GM23338 (cell line): ENCODE data around the gene BRD2. TPM values are rescaled to one million over a fixed set of nuclear protein-coding genes. Genes with fewer than 3 reads are reported as not detected.
A peak's percentile ranks its signal among the peaks of the same experiment; 100 is the strongest.

Experiments
- ATAC-seq: fragments of 200-7000 bp; cut with Tn5 transposase; 3 replicates; pipeline ENCODE4 v1.9.1; 2020
- DNase-seq: peaks from one replicate; pipeline ENCODE4 v3.0.0-alpha.2; 2015; ENCODE audit warnings: low spot score
- H2AFZ ChIP-seq: fragments of 200-600 bp; sonication (generic); 2 replicates; pipeline ENCODE4 v1.8.0; 2016; ENCODE audit warnings: antibody characterized with exemption, mild to moderate bottlenecking, moderate library complexity
- H3F3A ChIP-seq: fragments of 200-600 bp; sonication (generic); replicated peaks from 2 replicates; pipeline ENCODE4 v1.8.0; 2017; ENCODE audit warnings: antibody characterized with exemption, mixed run types, low read depth
- H3K27ac ChIP-seq: fragments of 200-600 bp; sonication (generic); 2 replicates; pipeline ENCODE4 v1.6.1; 2016; ENCODE audit warnings: low read depth
- H3K27me3 ChIP-seq: fragments of 200-600 bp; sonication (generic); 2 replicates; pipeline ENCODE4 v1.8.0; 2016; ENCODE audit warnings: mild to moderate bottlenecking, mixed run types, moderate library complexity; ENCODE audit not compliant: insufficient read depth
- H3K36me3 ChIP-seq: fragments of 200-600 bp; sonication (generic); 2 replicates; pipeline ENCODE4 v1.8.0; 2016; ENCODE audit warnings: mild to moderate bottlenecking; ENCODE audit not compliant: insufficient read depth
- H3K4me1 ChIP-seq: fragments of 200-600 bp; sonication (generic); 2 replicates; pipeline ENCODE4 v1.8.0; 2016; ENCODE audit warnings: mild to moderate bottlenecking, moderate library complexity; ENCODE audit not compliant: insufficient read depth
- H3K4me2 ChIP-seq: fragments of 200-600 bp; sonication (generic); 2 replicates; pipeline ENCODE4 v1.7.1; 2017; ENCODE audit warnings: mixed run types
- H3K4me3 ChIP-seq: fragments of 200-600 bp; sonication (generic); 2 replicates; pipeline ENCODE4 v1.6.1; 2016; ENCODE audit warnings: mixed run types
- H3K79me2 ChIP-seq: fragments of 200-600 bp; sonication (generic); replicated peaks from 2 replicates; pipeline ENCODE4 v1.8.0; 2017; ENCODE audit warnings: mild to moderate bottlenecking; ENCODE audit not compliant: insufficient read depth
- H3K9me2 ChIP-seq: fragments of 200-600 bp; sonication (generic); 2 replicates; pipeline ENCODE4 v1.8.0; 2017; ENCODE audit not compliant: insufficient read depth
- H4K20me1 ChIP-seq: fragments of 200-600 bp; sonication (generic); replicated peaks from 2 replicates; pipeline ENCODE4 v1.8.0; 2017; ENCODE audit warnings: mild to moderate bottlenecking; ENCODE audit not compliant: insufficient read depth
- H3K27ac Mint-ChIP-seq: 2 replicates; pipeline ENCODE4 v1.8.0; 2020; ENCODE audit warnings: inconsistent platforms, mild to moderate bottlenecking, moderate library complexity, mixed read lengths
- H3K27me3 Mint-ChIP-seq: 3 replicates; pipeline ENCODE4 v1.8.0; 2022; ENCODE audit warnings: low read depth, mild to moderate bottlenecking, moderate library complexity, mixed read lengths, inconsistent platforms; ENCODE audit not compliant: insufficient read depth, poor library complexity
- H3K36me3 Mint-ChIP-seq: 3 replicates; pipeline ENCODE4 v1.8.0; 2021; ENCODE audit warnings: low read depth, mild to moderate bottlenecking, inconsistent platforms, moderate library complexity, mixed read lengths
- H3K4me1 Mint-ChIP-seq: 3 replicates; pipeline ENCODE4 v1.8.0; 2020; ENCODE audit warnings: mild to moderate bottlenecking, inconsistent platforms, mixed read lengths
- H3K4me3 Mint-ChIP-seq: 3 replicates; pipeline ENCODE4 v1.8.0; 2021; ENCODE audit warnings: moderate library complexity, mild to moderate bottlenecking, inconsistent platforms, mixed read lengths
- H3K9me3 Mint-ChIP-seq: 3 replicates; pipeline ENCODE4 v1.8.0; 2020; ENCODE audit warnings: moderate library complexity, mild to moderate bottlenecking, inconsistent platforms, mixed read lengths
- CREB1 ChIP-seq: fragments of 250-450 bp; sonication (Bioruptor Pico); IDR thresholded peaks from 2 replicates; pipeline ENCODE4 v1.5.0; 2020; ENCODE audit warnings: low read depth, mild to moderate bottlenecking, moderate library complexity
- ETS1 ChIP-seq: IDR thresholded peaks from 2 replicates; pipeline ENCODE4 v1.6.1; 2016; ENCODE audit warnings: antibody characterized with exemption
- EZH2 ChIP-seq: fragments of 200-600 bp; sonication (generic); IDR thresholded peaks from one replicate; pipeline ENCODE4 v1.8.0; 2017; ENCODE audit warnings: antibody characterized with exemption, mild to moderate bottlenecking, low read depth; ENCODE audit not compliant: unreplicated experiment
- JUNB ChIP-seq: IDR thresholded peaks from one replicate; pipeline ENCODE4 v1.6.1; 2016; ENCODE audit warnings: antibody characterized with exemption; ENCODE audit not compliant: unreplicated experiment
- POLR2AphosphoS5 ChIP-seq: IDR thresholded peaks from 2 replicates; pipeline ENCODE4 v1.6.1; 2016; ENCODE audit warnings: antibody characterized with exemption, low read depth
- REST ChIP-seq: IDR thresholded peaks from one replicate; pipeline ENCODE4 v1.6.1; 2018; ENCODE audit warnings: antibody characterized with exemption; ENCODE audit not compliant: unreplicated experiment
- polyA plus RNA-seq: library from polyadenylated mRNA; unstranded; fragments of >200 nt; fragmentation: Nextera tagmentation; extraction: Ambion mirVana; gene quantifications from 2 replicates; pipeline ENCODE4 v1.2.1, GENCODE V29; 2016
- total RNA-seq: library from RNA; depleted of rRNA; stranded (reverse); fragments of >200 nt; shearing (Covaris generic); gene quantifications from 2 replicates; pipeline ENCODE4 v1.2.3, GENCODE V29; 2014

The BRD2 gene
- total and polyA plus RNA-seq, 2 experiments from 2014 or later, result 84.9 to 169 TPM

- no peak for TF ChIP-seq EZH2
- peak; percentile 99 for TF ChIP-seq CREB1 (CRISPR knock-in tag)
- no peak for TF ChIP-seq JUNB
- TF ChIP-seq REST, result no peak
Measured at GRCh38 chr6:32971581-32972352, 3.4 kb downstream of the BRD2 start (continued).

GRCh38 chr6:32972353-32973143, 4.2 kb downstream of the BRD2 start:
- Mint-ChIP-seq H3K4me1 (peaks cover 27% of the 10 kb centered on the region), H3K9me3 (peaks cover 12% of the 10 kb centered on the region), H3K4me3 (peak overlapping the region; percentile 98), H3K36me3 (peaks cover 80% of the 10 kb centered on the region), H3K27me3 (peaks cover 57% of the 10 kb centered on the region), H3K27ac (peak overlapping the region; percentile 100)
- Histone ChIP-seq H2AFZ (no peak overlapping the region), H3K4me2 (peak overlapping the region; percentile 96), H3K27me3 (no peaks in the 10 kb centered on the region), H3K4me3 (peak overlapping the region; percentile 99), H3K79me2 (peaks cover 77% of the 10 kb centered on the region), H3K9me2 (no peaks in the 10 kb centered on the region), H3K36me3 (peaks cover 46% of the 10 kb centered on the region), H3K4me1 (peaks cover 26% of the 10 kb centered on the region; the same call in 1 of the 2 replicates), H3F3A (peaks cover 54% of the 10 kb centered on the region), H3K27ac (peak overlapping the region; percentile 41; the same call in 1 of the 2 replicates), H4K20me1 (peaks cover 51% of the 10 kb centered on the region)
- ATAC-seq (peak; percentile 6), DNase-seq (peak; percentile 35)
- TF ChIP-seq ETS1 (no peak), POLR2AphosphoS5 (peak; percentile 34; the same call in 1 of the 2 replicates)
